ENCODE measurements around the gene ST14.
"Not testable (repeated sequence)": the region's sequence is repeated elsewhere in the genome, so short reads cannot be mapped to it uniquely, and the experiment has no call there.

The ST14 gene

GRCh38 chr11:130170345-130170744, 10.8 kb downstream of the ST14 start:
- ChIA-PET CTCF (no interaction called here), POLR2A (no interaction called here)
- Histone ChIP-seq H3K4me3 (ENCODE audit: low read depth, low read length) (no peak overlapping the region), H3K36me3 (ENCODE audit: control insufficient read depth in 2 of 2, insufficient read depth in 1 of 2, low read length in 2 of 2) (no peaks in the 10 kb centered on the region), H3K9me3 (ENCODE audit: control insufficient read depth, insufficient read depth, low read depth, low read length) (no peaks in the 10 kb centered on the region), H3K27ac (ENCODE audit: extremely low read depth, low read depth, low read length) (no peak overlapping the region), H3K4me1 (ENCODE audit: control insufficient read depth, insufficient read depth, low read length) (no peaks in the 10 kb centered on the region)
- no peak for TF ChIP-seq ZNF391 (tag by site-specific recombination; IDR thresholded peaks at IDR 0.05; ENCODE audit: borderline replicate concordance, low read depth)
- TF ChIP-seq ZBTB20 (tag by site-specific recombination; IDR thresholded peaks at IDR 0.05), result no peak
- TF ChIP-seq ZSCAN5A (tag by site-specific recombination; IDR thresholded peaks at IDR 0.05), result no peak
- TF ChIP-seq MZF1 (tag by site-specific recombination; IDR thresholded peaks at IDR 0.05; ENCODE audit: borderline replicate concordance), result no peak
- TF ChIP-seq ZNF521 (tag by site-specific recombination; IDR thresholded peaks at IDR 0.05), result no peak
- no peak for TF ChIP-seq ZNF433 (tag by site-specific recombination; IDR thresholded peaks at IDR 0.05; ENCODE audit: low read depth)
- no peak for TF ChIP-seq ZNF843 (tag by site-specific recombination; IDR thresholded peaks at IDR 0.05)
- TF ChIP-seq ZBTB1 (tag by site-specific recombination; IDR thresholded peaks at IDR 0.05), result no peak
- no peak for TF ChIP-seq ZNF148 (tag by site-specific recombination; IDR thresholded peaks at IDR 0.05; ENCODE audit: borderline replicate concordance)
- TF ChIP-seq ZNF26 (tag by site-specific recombination; IDR thresholded peaks at IDR 0.05), result no peak
- no peak for TF ChIP-seq HIC1 (tag by site-specific recombination; IDR thresholded peaks at IDR 0.05)
- no peak for TF ChIP-seq ZEB2 (tag by site-specific recombination; IDR thresholded peaks at IDR 0.05)

- no peaks in the 10 kb centered on the region for H3K36me3 ChIP-seq (ENCODE audit: control insufficient read depth in 2 of 2, insufficient read depth in 1 of 2, low read length in 2 of 2)
Measured at GRCh38 chr11:130171534-130171933, 12.0 kb downstream of the ST14 start.

GRCh38 chr11:130172001-130172400, 12.4 kb downstream of the ST14 start:
- H3K27ac ChIP-seq (ENCODE audit: extremely low read depth, low read depth, low read length); H3K4me3 ChIP-seq (ENCODE audit: low read depth, low read length); H3K9me3 ChIP-seq (ENCODE audit: control insufficient read depth, insufficient read depth, low read depth, low read length); H3K4me1 ChIP-seq (ENCODE audit: control insufficient read depth, insufficient read depth, low read length); H3K36me3 ChIP-seq (ENCODE audit: control insufficient read depth in 2 of 2, insufficient read depth in 1 of 2, low read length in 2 of 2): not testable (repeated sequence)
- ChIA-PET POLR2A (interaction anchor here (0.7 kb wide), 1 partner anchor 290 kb away, joined by 3 read pairs; no protein-coding TSS in a partner anchor), CTCF (interaction anchor here (1.1 kb wide), 1 partner anchor 43 kb away, joined by 3 read pairs; no protein-coding TSS in a partner anchor)

More at GRCh38 chr11:130171534-130171933, 12.0 kb downstream of the ST14 start:
- CTCF ChIA-PET, result no interaction called here
- Histone ChIP-seq H3K4me1 (ENCODE audit: control insufficient read depth, insufficient read depth, low read length) (no peaks in the 10 kb centered on the region), H3K27ac (ENCODE audit: extremely low read depth, low read depth, low read length) (no peak overlapping the region), H3K4me3 (ENCODE audit: low read depth, low read length) (no peak overlapping the region), H3K9me3 (ENCODE audit: control insufficient read depth, insufficient read depth, low read depth, low read length) (no peaks in the 10 kb centered on the region)
- TF ChIP-seq ZNF514 (tag by site-specific recombination; IDR thresholded peaks at IDR 0.05), result no peak
- TF ChIP-seq ZNF140 (tag by site-specific recombination; IDR thresholded peaks at IDR 0.05), result no peak
- no peak for TF ChIP-seq KLF1 (tag by site-specific recombination; IDR thresholded peaks at IDR 0.05)
- TF ChIP-seq SCRT2 (tag by site-specific recombination; IDR thresholded peaks at IDR 0.05), result no peak
- TF ChIP-seq ZFP69B (tag by site-specific recombination; IDR thresholded peaks at IDR 0.05), result no peak
- no peak for TF ChIP-seq ZFP37 (tag by site-specific recombination; IDR thresholded peaks at IDR 0.05)
- no peak for TF ChIP-seq TSHZ1 (tag by site-specific recombination; IDR thresholded peaks at IDR 0.05; ENCODE audit: borderline replicate concordance)
- no peak for TF ChIP-seq ZNF792 (tag by site-specific recombination; IDR thresholded peaks at IDR 0.05)
- TF ChIP-seq ZNF544 (tag by site-specific recombination; IDR thresholded peaks at IDR 0.05), result no peak
- TF ChIP-seq ZNF223 (tag by site-specific recombination; IDR thresholded peaks at IDR 0.05), result no peak
- TF ChIP-seq KLF8 (tag by site-specific recombination; IDR thresholded peaks at IDR 0.05), result no peak
- POLR2A ChIA-PET, result interaction anchor here (0.7 kb wide), 1 partner anchor 289 kb away, joined by 3 read pairs; no protein-coding TSS in a partner anchor
